Measurements from ENCODE around the gene NKIRAS1. TPM values are rescaled to one million over a fixed set of nuclear protein-coding genes. Genes with fewer than 3 reads are reported as not detected.

The NKIRAS1 gene
- total RNA-seq, 3 donors from 2014 or later (not counting 1 experiment from before 2014, with no cell fraction given) = 2.2 to 3.3 (median 2.8) TPM

GRCh38 chr3:23959135-23959900 lies 42.5 kb upstream of the NKIRAS1 start:
- 82% methylated on average over 4 of the region's 7 CpGs for WGBS (ENCODE audit: insufficient coverage)
- peaks cover 13% of the 10 kb centered on the region for H3K36me3 Mint-ChIP-seq
- H3K9me3 Mint-ChIP-seq = no peaks in the 10 kb centered on the region
- H3K27me3 Mint-ChIP-seq (ENCODE audit: low read depth in 2 of 2) = no peaks in the 10 kb centered on the region
- no peaks in the 10 kb centered on the region for H3K9me3 ChIP-seq (ENCODE audit: control insufficient read depth, insufficient read depth, low read length)
- peaks cover 19 to 31% of the 10 kb centered on the region in 2 donors for H3K4me1 Mint-ChIP-seq
- no peak overlapping the region for H3K4me3 ChIP-seq (ENCODE audit: low read length)
- peak overlapping the region; percentile 8 to 32 for H3K27ac Mint-ChIP-seq
- DNase-seq (no peak), ATAC-seq (peak; percentile 44 to 63 (median 50))
- no peak overlapping the region for H3K27ac ChIP-seq (ENCODE audit: low read length)
- no peaks in the 10 kb centered on the region for H3K27me3 ChIP-seq (ENCODE audit: control insufficient read depth, insufficient read depth, low read length)
- intact Hi-C loops (cut with micrococcal nuclease) = no loop called here
- TF ChIP-seq CTCF (IDR thresholded peaks at IDR 0.05) = no peak
- H3K4me1 ChIP-seq (ENCODE audit: control insufficient read depth, insufficient read depth, low read length) = peaks cover 6% of the 10 kb centered on the region
- H3K36me3 ChIP-seq (ENCODE audit: control insufficient read depth, insufficient read depth, low read length) = peaks cover 33% of the 10 kb centered on the region
- H3K4me3 Mint-ChIP-seq = peak overlapping the region; percentile 1

- Mint-ChIP-seq H3K9me3 (no peaks in the 10 kb centered on the region), H3K4me1 (peaks cover 37 to 38% of the 10 kb centered on the region in 2 donors), H3K4me3 (no peak overlapping the region), H3K27me3 (ENCODE audit: low read depth in 2 of 2) (no peaks in the 10 kb centered on the region), H3K36me3 (peaks cover 2% of the 10 kb centered on the region), H3K27ac (peak overlapping the region in 1 of 2 donors; percentile 14)
- ATAC-seq = no peak
- intact Hi-C loops (cut with micrococcal nuclease) = no loop called here
- no peak for DNase-seq
- Histone ChIP-seq H3K36me3 (ENCODE audit: control insufficient read depth, insufficient read depth, low read length) (peaks cover 19% of the 10 kb centered on the region), H3K4me3 (ENCODE audit: low read length) (no peak overlapping the region), H3K27ac (ENCODE audit: low read length) (no peak overlapping the region), H3K9me3 (ENCODE audit: control insufficient read depth, insufficient read depth, low read length) (no peaks in the 10 kb centered on the region), H3K4me1 (ENCODE audit: control insufficient read depth, insufficient read depth, low read length) (peaks cover 6% of the 10 kb centered on the region), H3K27me3 (ENCODE audit: control insufficient read depth, insufficient read depth, low read length) (no peaks in the 10 kb centered on the region)
- TF ChIP-seq CTCF (IDR thresholded peaks at IDR 0.05) = no peak
- WGBS (ENCODE audit: insufficient coverage) = 98% methylated on average over 3 of the region's 3 CpGs
Measured at GRCh38 chr3:23956701-23957100, 39.9 kb upstream of the NKIRAS1 start.

- Mint-ChIP-seq H3K36me3 (no peaks in the 10 kb centered on the region), H3K9me3 (no peaks in the 10 kb centered on the region), H3K4me3 (no peak overlapping the region), H3K27me3 (ENCODE audit: low read depth in 2 of 2) (no peaks in the 10 kb centered on the region), H3K27ac (no peak overlapping the region), H3K4me1 (peaks cover 50 to 55% of the 10 kb centered on the region in 2 donors)
- Histone ChIP-seq H3K4me3 (ENCODE audit: low read length) (no peak overlapping the region), H3K27ac (ENCODE audit: low read length) (no peak overlapping the region), H3K36me3 (ENCODE audit: control insufficient read depth, insufficient read depth, low read length) (peaks cover 11% of the 10 kb centered on the region), H3K4me1 (ENCODE audit: control insufficient read depth, insufficient read depth, low read length) (peaks cover 9% of the 10 kb centered on the region), H3K9me3 (ENCODE audit: control insufficient read depth, insufficient read depth, low read length) (no peaks in the 10 kb centered on the region), H3K27me3 (ENCODE audit: control insufficient read depth, insufficient read depth, low read length) (no peaks in the 10 kb centered on the region)
- intact Hi-C loops (cut with micrococcal nuclease) = no loop called here
- ATAC-seq (no peak), DNase-seq (no peak)
- whole genome bisulfite sequencing (ENCODE audit: insufficient coverage) = 100% methylated on average over 4 of the region's 5 CpGs
- no peak for TF ChIP-seq CTCF (IDR thresholded peaks at IDR 0.05)
Measured at GRCh38 chr3:23954144-23954543, 37.4 kb upstream of the NKIRAS1 start.
